Ishikawa (cell line): ENCODE data around the gene NOTCH2.

Experiments used
- CEBPB ChIP-seq: IDR thresholded peaks from 2 replicates; pipeline ENCODE4 v1.6.1; 2012
- EGR1 ChIP-seq: IDR thresholded peaks from 2 replicates; pipeline ENCODE4 v1.6.1; 2012
- EP300 ChIP-seq: IDR thresholded peaks from 2 replicates; pipeline ENCODE4 v1.6.1; 2012; ENCODE audit warnings: borderline replicate concordance
- FOXM1 ChIP-seq: IDR thresholded peaks from 2 replicates; pipeline ENCODE4 v1.6.1; 2012; ENCODE audit warnings: low read depth, borderline replicate concordance
- NFIC ChIP-seq: IDR thresholded peaks from 2 replicates; pipeline ENCODE4 v1.6.1; 2012
- RAD21 ChIP-seq: IDR thresholded peaks from 2 replicates; pipeline ENCODE4 v1.6.1; 2012; ENCODE audit warnings: low read depth
- TAF1 ChIP-seq: IDR thresholded peaks from 2 replicates; pipeline ENCODE4 v1.6.1; 2012; ENCODE audit warnings: low read depth, mild to moderate bottlenecking
- TCF12 ChIP-seq: IDR thresholded peaks from 2 replicates; pipeline ENCODE4 v1.6.1; 2012; ENCODE audit warnings: low read depth
- YY1 ChIP-seq: IDR thresholded peaks from 2 replicates; pipeline ENCODE4 v1.6.1; 2012; ENCODE audit warnings: low read depth
- ZBTB7A ChIP-seq: IDR thresholded peaks from 2 replicates; pipeline ENCODE4 v1.6.1; 2012; ENCODE audit warnings: low read depth
- TF ChIP-seq, protein P1 (sequence below): IDR thresholded peaks from 2 replicates; pipeline ENCODE4 v1.6.1; 2012; ENCODE audit warnings: low read depth, mild to moderate bottlenecking
- TF ChIP-seq, protein P2 (sequence below): IDR thresholded peaks from 2 replicates; pipeline ENCODE4 v1.6.1; 2012
- TF ChIP-seq, protein P3 (sequence below): IDR thresholded peaks from 2 replicates; pipeline ENCODE4 v1.6.1; 2012

GRCh38 chr1:119953266-119953998 lies 116.0 kb downstream of the NOTCH2 start:
- TF ChIP-seq EP300 (no peak), TAF1 (no peak), TCF12 (no peak), CEBPB (no peak), YY1 (no peak), ZBTB7A (no peak), RAD21 (no peak), NFIC (no peak), FOXM1 (no peak), EGR1 (no peak)
- TF ChIP-seq, protein P1, sequence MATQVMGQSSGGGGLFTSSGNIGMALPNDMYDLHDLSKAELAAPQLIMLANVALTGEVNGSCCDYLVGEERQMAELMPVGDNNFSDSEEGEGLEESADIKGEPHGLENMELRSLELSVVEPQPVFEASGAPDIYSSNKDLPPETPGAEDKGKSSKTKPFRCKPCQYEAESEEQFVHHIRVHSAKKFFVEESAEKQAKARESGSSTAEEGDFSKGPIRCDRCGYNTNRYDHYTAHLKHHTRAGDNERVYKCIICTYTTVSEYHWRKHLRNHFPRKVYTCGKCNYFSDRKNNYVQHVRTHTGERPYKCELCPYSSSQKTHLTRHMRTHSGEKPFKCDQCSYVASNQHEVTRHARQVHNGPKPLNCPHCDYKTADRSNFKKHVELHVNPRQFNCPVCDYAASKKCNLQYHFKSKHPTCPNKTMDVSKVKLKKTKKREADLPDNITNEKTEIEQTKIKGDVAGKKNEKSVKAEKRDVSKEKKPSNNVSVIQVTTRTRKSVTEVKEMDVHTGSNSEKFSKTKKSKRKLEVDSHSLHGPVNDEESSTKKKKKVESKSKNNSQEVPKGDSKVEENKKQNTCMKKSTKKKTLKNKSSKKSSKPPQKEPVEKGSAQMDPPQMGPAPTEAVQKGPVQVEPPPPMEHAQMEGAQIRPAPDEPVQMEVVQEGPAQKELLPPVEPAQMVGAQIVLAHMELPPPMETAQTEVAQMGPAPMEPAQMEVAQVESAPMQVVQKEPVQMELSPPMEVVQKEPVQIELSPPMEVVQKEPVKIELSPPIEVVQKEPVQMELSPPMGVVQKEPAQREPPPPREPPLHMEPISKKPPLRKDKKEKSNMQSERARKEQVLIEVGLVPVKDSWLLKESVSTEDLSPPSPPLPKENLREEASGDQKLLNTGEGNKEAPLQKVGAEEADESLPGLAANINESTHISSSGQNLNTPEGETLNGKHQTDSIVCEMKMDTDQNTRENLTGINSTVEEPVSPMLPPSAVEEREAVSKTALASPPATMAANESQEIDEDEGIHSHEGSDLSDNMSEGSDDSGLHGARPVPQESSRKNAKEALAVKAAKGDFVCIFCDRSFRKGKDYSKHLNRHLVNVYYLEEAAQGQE = no peak
- TF ChIP-seq, protein P2, sequence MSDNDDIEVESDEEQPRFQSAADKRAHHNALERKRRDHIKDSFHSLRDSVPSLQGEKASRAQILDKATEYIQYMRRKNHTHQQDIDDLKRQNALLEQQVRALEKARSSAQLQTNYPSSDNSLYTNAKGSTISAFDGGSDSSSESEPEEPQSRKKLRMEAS = no peak
- TF ChIP-seq, protein P3, sequence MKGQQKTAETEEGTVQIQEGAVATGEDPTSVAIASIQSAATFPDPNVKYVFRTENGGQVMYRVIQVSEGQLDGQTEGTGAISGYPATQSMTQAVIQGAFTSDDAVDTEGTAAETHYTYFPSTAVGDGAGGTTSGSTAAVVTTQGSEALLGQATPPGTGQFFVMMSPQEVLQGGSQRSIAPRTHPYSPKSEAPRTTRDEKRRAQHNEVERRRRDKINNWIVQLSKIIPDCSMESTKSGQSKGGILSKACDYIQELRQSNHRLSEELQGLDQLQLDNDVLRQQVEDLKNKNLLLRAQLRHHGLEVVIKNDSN = no peak
